ENCODE results near the gene GRHL1.

- TF ChIP-seq CTCF (IDR thresholded peaks at IDR 0.05) (peak; percentile 46), ZFX (IDR thresholded peaks at IDR 0.05; ENCODE audit: borderline replicate concordance) (no peak)
Measured at GRCh38 chr2:10036095-10036884, 84.8 kb downstream of the GRHL1 start.
